ENCODE measurements around the gene GDF2.

The GDF2 gene

GRCh38 chr10:47356708-47357107 is 34.5 kb downstream of the GDF2 start:
- no peak for DNase-seq

- DNase-seq, result no peak
Observed at GRCh38 chr10:47357131-47357582, 34.9 kb downstream of the GDF2 start.

GRCh38 chr10:47357911-47358310 is 35.7 kb downstream of the GDF2 start:
- no peak for DNase-seq

GRCh38 chr10:47358457-47358856 is 36.2 kb downstream of the GDF2 start:
- DNase-seq, result no peak

- no peak for DNase-seq
Observed at GRCh38 chr10:47359101-47359500, 36.8 kb downstream of the GDF2 start.

- no peak for DNase-seq
Observed at GRCh38 chr10:47359626-47360418, 37.6 kb downstream of the GDF2 start.

- no peak for DNase-seq
Observed at GRCh38 chr10:47360419-47361040, 38.3 kb downstream of the GDF2 start.

GRCh38 chr10:47361293-47361692 is 39.0 kb downstream of the GDF2 start:
- no peak for DNase-seq

GRCh38 chr10:47362199-47362598 is 39.9 kb downstream of the GDF2 start:
- no peak for DNase-seq

GRCh38 chr10:47363781-47364180 is 41.5 kb downstream of the GDF2 start:
- DNase-seq, result no peak

- no peak for DNase-seq
Observed at GRCh38 chr10:47364366-47364765, 42.1 kb downstream of the GDF2 start.

GRCh38 chr10:47364911-47365310 is 42.7 kb downstream of the GDF2 start:
- no peak for DNase-seq

- no peak for DNase-seq
Observed at GRCh38 chr10:47365431-47366180, 43.4 kb downstream of the GDF2 start.

- DNase-seq, result no peak
Observed at GRCh38 chr10:47366181-47366631, 44.0 kb downstream of the GDF2 start.

- DNase-seq, result no peak
Observed at GRCh38 chr10:47366731-47367460, 44.6 kb downstream of the GDF2 start.

- no peak for DNase-seq
Observed at GRCh38 chr10:47367646-47368045, 45.4 kb downstream of the GDF2 start.

- DNase-seq, result no peak
Observed at GRCh38 chr10:47368431-47369180, 46.4 kb downstream of the GDF2 start.

- no peak for DNase-seq
Observed at GRCh38 chr10:47369251-47369894, 47.1 kb downstream of the GDF2 start.

GRCh38 chr10:47370015-47370767 is 47.9 kb downstream of the GDF2 start:
- no peak for DNase-seq

GRCh38 chr10:47370878-47371277 is 48.6 kb downstream of the GDF2 start:
- no peak for DNase-seq

All from amniotic stem cell (primary cell).